Measurements from ENCODE around the gene PRKD3.
"Not testable (repeated sequence)": the region's sequence is repeated elsewhere in the genome, so short reads cannot be mapped to it uniquely, and the experiment has no call there.

PRKD3 gene

DNA sequence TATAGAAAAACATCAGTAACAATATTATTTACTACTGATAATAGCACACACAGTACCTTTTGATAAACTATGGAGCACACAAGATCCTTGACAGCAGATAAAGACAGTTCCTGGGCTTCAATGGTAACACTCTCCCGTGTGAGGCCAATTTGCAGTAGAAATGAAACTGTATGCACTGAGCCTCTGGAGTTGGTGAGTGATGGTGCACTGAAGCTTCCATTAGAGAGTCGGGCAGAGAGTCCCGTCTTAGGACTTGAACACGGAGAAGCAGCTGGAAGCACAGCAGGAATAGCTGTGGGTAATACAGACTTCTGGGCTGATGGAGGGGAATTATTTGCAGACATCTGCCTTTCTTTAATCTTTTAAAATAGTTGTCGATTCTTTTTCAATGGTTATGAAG lies 8.5 kb downstream of the PRKD3 start:
- DNase-seq (ENCODE audit: low read depth, low spot score), result no peak

DNA sequence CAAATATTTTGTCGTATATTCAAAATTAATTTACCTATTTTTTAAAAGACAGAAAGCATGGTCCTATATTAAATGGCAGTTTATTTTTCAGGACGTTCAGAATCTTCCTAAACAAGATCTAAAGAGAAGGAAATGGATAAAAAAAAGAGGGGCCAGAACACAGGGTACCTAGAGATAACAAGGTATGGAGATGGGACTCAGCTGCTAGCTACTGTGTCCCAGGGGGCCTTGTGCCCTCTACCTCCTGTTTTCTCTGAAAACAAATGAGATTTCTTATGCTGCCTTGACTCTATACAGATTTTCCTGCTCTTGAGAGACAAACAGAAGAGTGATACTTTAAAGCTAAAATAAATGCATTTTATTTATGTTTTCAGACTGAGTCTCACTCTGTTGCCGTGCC lies 9.3 kb downstream of the PRKD3 start:
- DNase-seq (ENCODE audit: low read depth, low spot score), result no peak

DNA sequence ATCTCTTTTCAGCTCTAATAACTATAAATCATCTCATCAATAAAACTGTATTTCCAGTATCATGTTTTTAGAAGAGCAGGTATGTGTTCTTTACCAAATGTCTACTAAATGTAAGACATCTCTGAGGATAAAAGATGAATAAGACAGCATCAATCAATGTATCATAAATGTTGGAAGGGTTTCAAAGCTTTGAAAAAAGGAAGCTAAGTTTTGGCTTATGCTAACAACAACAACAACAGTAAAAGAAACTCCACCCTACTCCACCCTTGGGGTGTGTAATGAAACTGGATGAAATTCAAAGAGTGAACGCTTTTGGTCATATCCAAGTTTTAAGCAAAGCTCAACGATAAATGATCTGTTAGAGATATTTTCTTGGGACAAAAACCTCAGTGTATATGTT lies 17.1 kb downstream of the PRKD3 start:
- no peak for DNase-seq (ENCODE audit: low read depth, low spot score)

DNA sequence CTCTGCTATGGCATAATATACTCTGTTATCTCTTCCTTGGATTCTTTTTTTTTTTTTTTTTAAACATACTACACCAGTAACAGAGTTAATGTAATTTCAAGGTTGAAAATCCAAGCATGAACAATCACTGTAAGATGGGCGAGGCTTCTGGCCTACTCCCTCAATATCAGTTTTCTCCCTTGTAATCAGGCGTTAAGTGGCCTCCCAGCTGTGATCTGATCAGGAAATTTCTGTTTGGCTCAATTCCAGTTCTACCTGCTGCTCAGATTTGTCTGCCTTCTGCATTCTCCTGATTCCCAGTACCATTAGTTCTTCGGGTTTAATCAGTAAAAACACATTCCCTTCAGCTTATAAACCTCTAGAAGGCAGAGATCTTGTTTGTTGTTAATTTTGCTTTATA lies 18.6 kb downstream of the PRKD3 start:
- no peak for DNase-seq (ENCODE audit: low read depth, low spot score)

DNA sequence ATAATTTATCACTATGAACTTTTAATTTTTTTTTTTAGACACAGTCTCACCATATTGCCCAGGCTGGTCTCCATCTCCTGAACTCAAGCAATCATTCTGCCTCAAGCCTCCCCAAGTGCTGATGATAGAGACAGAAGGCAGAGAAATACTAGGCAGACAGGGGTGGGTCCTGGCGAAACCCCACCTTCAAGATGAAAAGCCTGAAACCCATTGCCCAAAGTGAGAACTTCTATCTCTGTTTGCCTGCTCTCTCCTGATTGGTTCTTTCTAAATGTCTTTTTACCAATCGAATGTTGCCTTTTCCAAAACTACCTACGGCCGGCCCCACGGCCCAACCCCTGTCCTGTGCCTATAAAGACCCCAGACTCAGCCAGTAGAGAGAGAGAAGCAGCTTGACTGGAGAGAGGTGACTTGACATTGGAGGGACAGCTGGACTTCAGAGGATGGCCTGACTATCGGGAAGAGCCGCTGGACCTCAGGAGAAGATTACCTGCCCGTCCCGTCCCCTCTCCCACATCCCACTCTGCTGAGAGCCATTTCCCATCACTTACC lies 21.9 kb downstream of the PRKD3 start:
- DNase-seq (ENCODE audit: low read depth, low spot score), result no peak

- DNase-seq (ENCODE audit: low read depth, low spot score), result no peak
Observed at GRCh38 chr2:37301408-37301807, 23.2 kb downstream of the PRKD3 start.

DNA sequence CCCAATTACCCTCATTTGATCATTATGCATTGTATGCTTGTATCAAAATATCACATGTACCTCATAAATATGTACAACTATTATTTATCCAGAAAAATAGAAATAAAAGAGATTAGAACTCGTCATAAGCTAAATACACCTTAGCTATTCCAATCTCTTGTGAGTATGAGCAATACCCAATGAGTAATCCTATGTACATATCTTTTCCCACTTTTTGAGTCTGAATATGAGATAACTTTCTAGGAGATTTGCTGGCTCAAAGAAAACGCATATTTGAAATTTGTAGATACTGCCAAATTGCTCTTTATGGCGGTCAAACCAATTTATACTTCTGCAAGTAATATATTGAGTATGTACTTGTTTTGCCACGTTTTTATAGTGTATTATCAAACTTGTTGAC lies 24.1 kb downstream of the PRKD3 start:
- DNase-seq (ENCODE audit: low read depth, low spot score), result no peak

GRCh38 chr2:37300146-37300545 lies 24.5 kb downstream of the PRKD3 start:
- no peak for DNase-seq (ENCODE audit: low read depth, low spot score)

DNA sequence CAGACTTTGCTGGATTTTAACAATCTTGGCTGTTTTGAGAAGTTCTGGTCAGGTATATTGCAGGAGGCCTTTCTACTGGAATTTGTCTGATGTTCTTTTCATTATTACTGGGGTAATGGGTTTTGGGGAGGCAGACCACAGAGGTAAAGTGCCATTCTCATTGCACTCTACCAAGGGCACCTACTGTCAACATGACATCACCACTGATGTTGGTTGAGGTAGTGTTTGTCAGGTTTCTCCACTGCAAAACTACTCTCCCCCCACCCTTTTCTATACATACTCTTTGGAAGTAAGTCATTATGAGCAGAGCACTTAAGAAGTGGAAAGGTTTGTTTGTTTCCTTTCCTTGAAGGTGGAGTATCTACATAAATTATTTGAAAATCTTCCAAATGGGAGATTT lies 27.0 kb downstream of the PRKD3 start:
- no peak for DNase-seq (ENCODE audit: low read depth, low spot score)

DNA sequence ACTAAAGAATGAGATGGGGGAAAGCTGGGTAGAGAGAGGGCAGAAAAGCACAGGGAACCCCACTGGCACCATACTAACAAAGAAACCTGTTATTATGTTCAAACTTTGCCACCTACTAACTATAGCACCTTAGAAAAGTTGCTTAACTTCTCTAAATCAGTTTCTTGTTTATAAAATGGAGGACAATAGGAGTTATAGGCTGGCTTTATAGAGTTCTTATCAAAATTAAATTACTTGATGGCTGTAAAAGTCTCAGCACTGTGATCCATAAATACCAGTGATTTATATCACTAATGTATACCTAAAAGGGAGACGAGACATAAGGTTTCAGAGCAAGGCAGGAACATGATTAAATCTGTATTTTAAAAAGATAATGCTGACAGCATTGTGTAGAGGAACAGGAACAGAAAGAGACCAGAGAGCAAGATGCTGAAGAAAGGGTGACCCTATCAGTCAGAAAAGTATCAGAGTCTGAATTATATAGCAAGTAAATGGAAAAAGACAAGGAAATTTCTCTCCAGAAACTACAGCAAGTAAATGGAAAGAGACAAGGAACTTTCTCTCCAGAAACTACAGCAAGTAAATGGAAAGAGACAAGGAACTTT lies 29.1 kb downstream of the PRKD3 start:
- DNase-seq (ENCODE audit: low read depth, low spot score), result no peak

GRCh38 chr2:37294858-37295257 lies 29.8 kb downstream of the PRKD3 start:
- DNase-seq (ENCODE audit: low read depth, low spot score), result not testable (repeated sequence)

DNA sequence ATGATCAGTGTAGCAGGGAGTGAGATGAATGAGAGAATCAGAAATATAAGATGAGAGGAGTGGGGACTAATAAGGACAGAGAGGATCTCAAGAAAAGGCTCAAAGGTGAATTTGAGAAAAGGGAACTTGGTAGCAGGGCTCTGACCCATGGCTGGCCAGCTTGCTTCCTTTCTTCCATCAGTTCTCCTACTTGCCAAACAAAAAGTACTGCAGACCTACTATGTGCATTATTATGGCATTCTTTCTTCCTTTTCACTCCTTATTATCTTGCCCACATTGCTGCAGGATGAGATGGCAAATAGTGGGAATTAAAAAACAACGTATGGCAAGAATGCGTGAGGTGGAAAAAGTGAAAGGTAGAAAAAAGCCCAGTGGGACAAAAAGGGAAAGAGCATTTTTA lies 33.0 kb downstream of the PRKD3 start:
- DNase-seq (ENCODE audit: low read depth, low spot score), result no peak

GRCh38 chr2:37287966-37288365 lies 36.7 kb downstream of the PRKD3 start:
- DNase-seq (ENCODE audit: low read depth, low spot score), result no peak

DNA sequence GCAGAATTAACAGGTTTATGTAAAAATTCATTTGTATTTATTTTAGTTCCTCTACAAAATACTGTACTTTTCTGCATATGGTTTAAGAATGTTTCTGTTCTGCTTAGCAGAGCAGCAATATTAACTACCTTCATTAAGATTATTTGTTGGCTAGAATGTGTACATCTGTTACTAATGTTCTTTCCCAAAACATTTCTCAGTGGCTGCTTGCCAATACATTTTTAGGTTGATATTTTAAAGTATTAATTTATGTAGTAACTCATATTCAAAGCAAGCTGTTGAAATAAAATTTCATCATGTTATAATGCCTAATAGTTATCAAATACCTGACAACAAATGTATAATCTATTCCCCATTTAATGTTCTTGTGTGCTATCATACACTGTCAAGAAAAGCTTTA lies 40.3 kb downstream of the PRKD3 start:
- no peak for DNase-seq (ENCODE audit: low read depth, low spot score)

DNA sequence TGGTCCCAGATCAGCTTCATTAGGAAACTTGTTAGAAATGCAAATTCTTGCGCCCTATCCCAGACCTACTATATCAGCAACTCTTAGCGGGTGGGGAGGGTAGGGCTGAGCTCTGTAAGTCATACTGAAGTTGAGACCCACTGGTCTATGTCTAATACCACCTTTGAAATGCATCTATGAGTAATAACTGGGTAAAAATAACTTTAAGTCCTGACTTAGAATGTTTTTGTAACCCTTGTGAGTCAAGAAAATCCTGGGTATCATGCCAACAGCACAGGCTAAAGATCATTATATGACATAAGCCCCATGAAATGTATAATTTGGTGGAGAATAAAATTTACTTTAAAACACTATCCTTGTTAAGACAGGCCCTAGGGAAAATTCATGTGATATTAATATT lies 41.4 kb downstream of the PRKD3 start:
- no peak for DNase-seq (ENCODE audit: low read depth, low spot score)

- DNase-seq (ENCODE audit: low read depth, low spot score), result no peak
Observed at GRCh38 chr2:37282746-37283145, 41.9 kb downstream of the PRKD3 start.

DNA sequence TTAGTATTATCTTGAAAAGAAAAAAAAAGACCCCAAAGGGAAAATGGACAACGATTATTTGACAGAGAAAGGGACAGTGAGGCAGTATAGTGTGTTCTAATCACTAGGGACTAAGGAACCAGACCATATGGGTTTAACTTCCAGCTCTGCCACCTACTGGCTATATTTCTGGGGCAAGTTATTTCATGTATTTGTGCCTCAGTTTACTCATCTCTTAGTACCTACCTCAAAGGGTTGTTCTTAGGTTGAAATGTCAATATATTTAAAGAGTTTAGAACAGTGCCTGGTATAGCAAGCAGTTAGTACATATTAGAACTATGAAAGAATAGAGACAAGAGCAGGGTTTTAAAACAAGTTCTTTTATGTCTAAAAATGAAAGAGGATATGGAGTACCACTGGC lies 42.7 kb downstream of the PRKD3 start:
- no peak for DNase-seq (ENCODE audit: low read depth, low spot score)

- DNase-seq (ENCODE audit: low read depth, low spot score), result no peak
Observed at GRCh38 chr2:37276291-37276690, 48.3 kb downstream of the PRKD3 start.
